HCT116 (cell line): ENCODE measurements around the gene UNKL. TPM values are rescaled to one million over a fixed set of nuclear protein-coding genes. Genes with fewer than 3 reads are reported as not detected.

Experiments
- ATAC-seq: fragments of 200-7000 bp; cut with Tn5 transposase; 2 replicates; pipeline ENCODE4 v1.9.1; 2020; ENCODE audit warnings: mild to moderate bottlenecking, moderate library complexity
- BruUV-seq: library from RNA; stranded (reverse); fragments of 400-500 nt; replicated peaks from 2 replicates; lab custom pipeline; 2021; lab: Mats Ljungman, UMichigan
- CTCF ChIA-PET: fragments of 300-600 bp; sonication (Branson Sonifier 250); formaldehyde crosslinking; loops from one replicate; lab custom pipeline; 2021; ENCODE audit warnings: antibody characterized with exemption; lab: Charles Lee
- POLR2A ChIA-PET: fragments of 300-600, 350-600 bp; sonication (Branson Sonifier 250); formaldehyde crosslinking; loops from one replicate; lab custom pipeline; 2021; ENCODE audit warnings: antibody characterized with exemption; lab: Charles Lee
- RAD21 ChIA-PET, 2 experiments: fragments of 300-600 bp; sonication (Branson Sonifier 250); formaldehyde crosslinking; loops; one replicate each; lab custom pipeline; 2023; ENCODE audit warnings: low total read pairs in 2 of 2; ENCODE audit not compliant: uncharacterized antibody in 2 of 2, unreplicated experiment in 2 of 2, low non-redundant PET in 1 of 2; lab: Charles Lee
- DNase-seq: peaks from one replicate; pipeline ENCODE4 v3.0.0-alpha.2; 2010; ENCODE audit warnings: low read depth, low spot score
- H2AFZ ChIP-seq: fragments of 200-600 bp; shearing (Covaris generic), sonication (generic); 2 replicates; pipeline ENCODE4 v1.6.1; 2017; ENCODE audit warnings: low read depth, mixed run types, mixed read lengths, antibody characterized with exemption, low read length; ENCODE audit not compliant: poor library complexity, severe bottlenecking
- H3K27ac ChIP-seq: 2 replicates; pipeline ENCODE4 v1.5.1; 2012; ENCODE audit warnings: low read depth, low read length
- H3K27me3 ChIP-seq: fragments of 200-600 bp; sonication (generic); 2 replicates; pipeline ENCODE4 v1.6.1; 2016; ENCODE audit warnings: mixed run types, low read length, mixed read lengths; ENCODE audit not compliant: insufficient read depth
- H3K36me3 ChIP-seq, 2 experiments: fragments of 200-500 bp in 1 of 2; fragments of 200-600 bp in 1 of 2; sonication (Bioruptor generic) in 1 of 2; sonication (generic) in 1 of 2; 2 replicates each; pipeline versions ENCODE4 v1.5.1 to v1.6.1; 2014 to 2016; ENCODE audit warnings: low read length in 2 of 2, inconsistent platforms in 1 of 2, mixed read lengths in 1 of 2, mixed run types in 1 of 2; ENCODE audit not compliant: insufficient read depth in 2 of 2, control insufficient read depth in 1 of 2
- H3K4me1 ChIP-seq, 2 experiments: fragments of 200-600 bp in 1 of 2; sonication (generic) in 1 of 2; 2 replicates each; pipeline versions ENCODE4 v1.5.1 to v1.6.1; 2012 to 2017; ENCODE audit warnings: low read length in 2 of 2, inconsistent platforms in 1 of 2, mild to moderate bottlenecking in 1 of 2, mixed read lengths in 1 of 2, mixed run types in 1 of 2, moderate library complexity in 1 of 2; ENCODE audit not compliant: insufficient read depth in 2 of 2, control insufficient read depth in 1 of 2
- H3K4me2 ChIP-seq: fragments of 200-600 bp; sonication (generic); 2 replicates; pipeline ENCODE4 v1.6.1; 2017; ENCODE audit warnings: mixed run types, low read length, mixed read lengths
- H3K4me3 ChIP-seq, 2 experiments: fragments of 200-600 bp in 1 of 2; sonication (generic) in 1 of 2; replicated peaks in 1 of 2; 2 replicates each; pipeline ENCODE4 v1.5.1; 2011 to 2016; ENCODE audit warnings: low read length in 2 of 2, control low read depth in 1 of 2, low read depth in 1 of 2, mild to moderate bottlenecking in 1 of 2, mixed read lengths in 1 of 2, mixed run types in 1 of 2
- H3K79me2 ChIP-seq: fragments of 200-600 bp; sonication (generic); 2 replicates; pipeline ENCODE4 v1.6.1; 2017; ENCODE audit warnings: mild to moderate bottlenecking, mixed run types, low read length, moderate library complexity, mixed read lengths; ENCODE audit not compliant: insufficient read depth
- H3K9ac ChIP-seq: fragments of 200-600 bp; sonication (generic); 2 replicates; pipeline ENCODE4 v1.6.1; 2016; ENCODE audit warnings: low read length, mixed read lengths
- H3K9me2 ChIP-seq: fragments of 200-600 bp; sonication (generic), shearing (Covaris generic); 2 replicates; pipeline ENCODE4 v1.6.1; 2017; ENCODE audit warnings: mixed run types, mild to moderate bottlenecking, moderate library complexity; ENCODE audit not compliant: insufficient read depth
- H3K9me3 ChIP-seq, 2 experiments: fragments of 200-500 bp in 1 of 2; fragments of 200-600 bp in 1 of 2; sonication (Bioruptor generic) in 1 of 2; sonication (generic) in 1 of 2; 2 replicates each; pipeline ENCODE4 v1.6.1; 2014 to 2017; ENCODE audit warnings: low read length in 2 of 2, mixed read lengths in 2 of 2, inconsistent platforms in 1 of 2, low read depth in 1 of 2, mild to moderate bottlenecking in 1 of 2, mixed run types in 1 of 2, moderate library complexity in 1 of 2; ENCODE audit not compliant: control insufficient read depth in 1 of 2, insufficient read depth in 1 of 2
- H4K20me1 ChIP-seq: fragments of 200-600 bp; sonication (generic), shearing (Covaris generic); 2 replicates; pipeline ENCODE4 v1.6.1; 2017; ENCODE audit warnings: mixed run types, mild to moderate bottlenecking, moderate library complexity; ENCODE audit not compliant: insufficient read depth
- CTCF ChIP-seq, 3 experiments: fragments of 200-600 bp in 1 of 3; sonication (generic) in 1 of 3; IDR thresholded peaks in 2 of 3; conservative IDR thresholded peaks in 1 of 3; 2 replicates each; pipeline ENCODE4 v1.5.1; 2012 to 2017; ENCODE audit warnings: low read depth in 2 of 3, low read length in 2 of 3, antibody characterized with exemption in 1 of 3, borderline replicate concordance in 1 of 3, control low read depth in 1 of 3, mild to moderate bottlenecking in 1 of 3, mixed read lengths in 1 of 3, mixed run types in 1 of 3, moderate library complexity in 1 of 3; ENCODE audit not compliant: insufficient read depth in 1 of 3
- EGR1 ChIP-seq: IDR thresholded peaks from 2 replicates; pipeline ENCODE4 v1.6.1; 2012; ENCODE audit warnings: low read depth
- MAX ChIP-seq: IDR thresholded peaks from 2 replicates; pipeline ENCODE4 v1.6.1; 2012
- RAD21 ChIP-seq: IDR thresholded peaks from 2 replicates; pipeline ENCODE4 v1.6.1; 2012; ENCODE audit warnings: low read depth, mild to moderate bottlenecking
- REST ChIP-seq: IDR thresholded peaks from 2 replicates; pipeline ENCODE4 v1.6.1; 2012; ENCODE audit warnings: low read depth
- SIN3A ChIP-seq: IDR thresholded peaks from 2 replicates; pipeline ENCODE4 v1.6.1; 2012; ENCODE audit warnings: low read depth
- SRF ChIP-seq: IDR thresholded peaks from 2 replicates; pipeline ENCODE4 v1.6.1; 2012; ENCODE audit warnings: low read depth
- TCF7L2 ChIP-seq: IDR thresholded peaks from 2 replicates; pipeline ENCODE4 v1.7.0; 2011; ENCODE audit warnings: borderline replicate concordance, inconsistent platforms; ENCODE audit not compliant: insufficient read depth, insufficient read length; ENCODE audit errors: extremely low read depth
- ZBTB33 ChIP-seq: IDR thresholded peaks from 2 replicates; pipeline ENCODE4 v1.6.1; 2011; ENCODE audit warnings: mild to moderate bottlenecking, low read length, moderate library complexity; ENCODE audit not compliant: insufficient replicate concordance; ENCODE audit errors: extremely low read depth
- ZNF274 ChIP-seq: fragments of 200-500 bp; sonication (Bioruptor generic); IDR thresholded peaks from 2 replicates; pipeline ENCODE4 v1.6.1; 2014; ENCODE audit warnings: mild to moderate bottlenecking, low read depth, low read length, inconsistent platforms
- intact Hi-C: fragments of 100-400 bp; cut with micrococcal nuclease; formaldehyde crosslinking; loops from 2 replicates; pipeline ENCODE4 v1.10.0; 2022
- total RNA-seq: library from RNA; stranded (reverse); gene quantifications from one replicate; pipeline ENCODE4 v1.2.1, GENCODE V29; 2021; ENCODE audit not compliant: unreplicated experiment

UNKL gene
- total RNA-seq, 1 experiment from 2014 or later = 24.9 TPM

GRCh38 chr16:1372292-1372950, 42.1 kb downstream of the UNKL start:
- H3K27ac ChIP-seq = no peak overlapping the region
- no peaks in the 10 kb centered on the region for H4K20me1 ChIP-seq
- CTCF ChIA-PET = interaction anchor here (1.2 kb wide), 1 partner anchor 9 kb away, joined by 3 read pairs; no protein-coding TSS in a partner anchor
- H3K4me2 ChIP-seq = no peak overlapping the region
- RAD21 ChIA-PET = interaction anchor here in 1 of 2 experiments (0.7 kb wide), 1 partner anchor 43 kb away, joined by 3 read pairs; no protein-coding TSS in a partner anchor
- H3K9me3 ChIP-seq = no peaks in the 10 kb centered on the region
- no peak overlapping the region for H3K9ac ChIP-seq
- no TSS peak for BruUV-seq
- DNase-seq (no peak), ATAC-seq (no peak)
- POLR2A ChIA-PET = no interaction called here
- no peaks in the 10 kb centered on the region for H3K9me2 ChIP-seq
- H3K4me1 ChIP-seq = no peaks in the 10 kb centered on the region; a peak in 1 of 4 replicates
- no peaks in the 10 kb centered on the region for H3K27me3 ChIP-seq
- intact Hi-C loops = no loop called here
- H3K36me3 ChIP-seq = peaks cover 0 to 13% of the 10 kb centered on the region in 2 experiments; a peak in 1 of 4 replicates
- H3K79me2 ChIP-seq = peaks cover 15% of the 10 kb centered on the region; the same call in 1 of the 2 replicates
- no peak overlapping the region for H2AFZ ChIP-seq
- no peak overlapping the region for H3K4me3 ChIP-seq
- TF ChIP-seq SRF (no peak), CTCF (IDR thresholded peaks at IDR 0.05 in 2 of 3, conservative IDR thresholded peaks at IDR 0.05 in 1 of 3; ENCODE audit: borderline replicate concordance in 1 of 3, insufficient read depth in 1 of 3, low read depth in 2 of 3, low read length in 2 of 3) (no peak), REST (no peak), ZNF274 (no peak), TCF7L2 (no peak), MAX (no peak), EGR1 (no peak), RAD21 (no peak), SIN3A (no peak), ZBTB33 (no peak)
